Activated CD8-positive, alpha-beta T cell treated with anti-CD3 and anti-CD28 coated beads, Interleukin-2, amount 10 ng/mL, durations not matched to agents 7 days and 5 days (primary cell): Measurements from ENCODE around the gene AP1B1. TPM values are rescaled to one million over a fixed set of nuclear protein-coding genes. Genes with fewer than 3 reads are reported as not detected.
"Not testable (repeated sequence)": the region's sequence is repeated elsewhere in the genome, so short reads cannot be mapped to it uniquely, and the experiment has no call there.

ENCODE experiments used
- ATAC-seq: fragments of 150-1000 bp; cut with Tn5 transposase; one replicate; pipeline ENCODE4 v1.10.0; 2021; ENCODE audit warnings: moderate library complexity
- CTCF ChIA-PET: fragments of 350-600 bp; sonication (Branson Sonifier 250); formaldehyde crosslinking; loops from one replicate; lab custom pipeline; 2021; ENCODE audit warnings: antibody characterized with exemption; lab: Charles Lee
- POLR2A ChIA-PET: fragments of 350-600 bp; sonication (Branson Sonifier 250); formaldehyde crosslinking; loops from one replicate; lab custom pipeline; 2021; ENCODE audit warnings: antibody characterized with exemption; lab: Charles Lee
- DNase-seq: peaks from one replicate; pipeline ENCODE4 v3.0.0-alpha.2; 2020
- H3K27ac Mint-ChIP-seq: one replicate; pipeline ENCODE4 v1.8.0; 2021; ENCODE audit warnings: mild to moderate bottlenecking, mixed read lengths
- H3K27me3 Mint-ChIP-seq: one replicate; pipeline ENCODE4 v1.8.0; 2021; ENCODE audit warnings: low read depth, mixed read lengths
- H3K36me3 Mint-ChIP-seq: one replicate; pipeline ENCODE4 v1.8.0; 2021; ENCODE audit warnings: low read depth, mixed read lengths
- H3K4me1 Mint-ChIP-seq: one replicate; pipeline ENCODE4 v1.8.0; 2021; ENCODE audit warnings: low read depth, mixed read lengths
- H3K4me3 Mint-ChIP-seq: one replicate; pipeline ENCODE4 v1.8.0; 2021; ENCODE audit warnings: mild to moderate bottlenecking, mixed read lengths
- H3K9me3 Mint-ChIP-seq: one replicate; pipeline ENCODE4 v1.8.0; 2022; ENCODE audit warnings: mixed read lengths; ENCODE audit not compliant: insufficient read depth
- total RNA-seq, 2 experiments: library from RNA; stranded (reverse); gene quantifications; one replicate each; pipeline ENCODE4 v1.2.3, GENCODE V29; 2021

The AP1B1 gene
- total RNA-seq, 2 experiments from 2014 or later, result 77.7 to 84.7 TPM

- Mint-ChIP-seq H3K9me3 (no peaks in the 10 kb centered on the region), H3K4me3 (no peak overlapping the region), H3K27me3 (no peaks in the 10 kb centered on the region), H3K27ac (no peak overlapping the region), H3K4me1 (peaks cover 13% of the 10 kb centered on the region), H3K36me3 (peaks cover 37% of the 10 kb centered on the region)
- CTCF ChIA-PET, result no interaction called here
- POLR2A ChIA-PET, result interaction anchor here (0.6 kb wide), 1 partner anchor 299 kb away, joined by 3 read pairs; no protein-coding TSS in a partner anchor
- DNase-seq (no peak), ATAC-seq (no peak)
These were observed 17.8 kb downstream of the AP1B1 start for GRCh38 chr22:29370537-29370936.

DNA sequence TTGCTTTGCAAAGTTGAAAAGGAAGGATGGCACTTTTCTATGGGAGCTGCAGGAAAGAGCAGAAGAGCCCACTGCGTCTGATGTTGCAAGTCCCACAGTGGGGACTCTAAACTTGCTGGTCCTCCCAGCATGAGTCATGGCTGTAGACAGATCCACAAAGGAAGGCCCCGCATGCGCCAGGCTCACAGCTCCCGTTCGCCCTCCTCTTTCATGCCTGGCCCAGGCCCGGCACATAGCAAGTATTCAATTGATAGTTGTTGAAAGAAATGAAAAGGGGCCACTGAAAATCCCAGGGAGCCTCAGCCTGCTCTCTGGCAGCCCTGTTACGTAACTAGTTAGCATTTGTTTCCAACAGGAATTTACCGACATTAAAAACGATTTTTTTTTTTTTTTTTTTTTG is 18.9 kb downstream of the AP1B1 start:
- ChIA-PET CTCF (no interaction called here), POLR2A (no interaction called here)
- Mint-ChIP-seq H3K4me3 (no peak overlapping the region), H3K36me3 (peaks cover 31% of the 10 kb centered on the region), H3K27ac (no peak overlapping the region), H3K4me1 (peaks cover 8% of the 10 kb centered on the region), H3K9me3 (no peaks in the 10 kb centered on the region), H3K27me3 (no peaks in the 10 kb centered on the region)
- DNase-seq (no peak), ATAC-seq (no peak)

- no peak overlapping the region for H3K27ac Mint-ChIP-seq
- ChIA-PET CTCF (no interaction called here), POLR2A (no interaction called here)
- H3K4me1 Mint-ChIP-seq, result peaks cover 5% of the 10 kb centered on the region
- DNase-seq (no peak), ATAC-seq (no peak)
- H3K4me3 Mint-ChIP-seq, result no peak overlapping the region
- peaks cover 32% of the 10 kb centered on the region for H3K36me3 Mint-ChIP-seq
- no peaks in the 10 kb centered on the region for H3K27me3 Mint-ChIP-seq
- H3K9me3 Mint-ChIP-seq, result no peaks in the 10 kb centered on the region
These were observed 28.9 kb downstream of the AP1B1 start for GRCh38 chr22:29359469-29359868.

DNA sequence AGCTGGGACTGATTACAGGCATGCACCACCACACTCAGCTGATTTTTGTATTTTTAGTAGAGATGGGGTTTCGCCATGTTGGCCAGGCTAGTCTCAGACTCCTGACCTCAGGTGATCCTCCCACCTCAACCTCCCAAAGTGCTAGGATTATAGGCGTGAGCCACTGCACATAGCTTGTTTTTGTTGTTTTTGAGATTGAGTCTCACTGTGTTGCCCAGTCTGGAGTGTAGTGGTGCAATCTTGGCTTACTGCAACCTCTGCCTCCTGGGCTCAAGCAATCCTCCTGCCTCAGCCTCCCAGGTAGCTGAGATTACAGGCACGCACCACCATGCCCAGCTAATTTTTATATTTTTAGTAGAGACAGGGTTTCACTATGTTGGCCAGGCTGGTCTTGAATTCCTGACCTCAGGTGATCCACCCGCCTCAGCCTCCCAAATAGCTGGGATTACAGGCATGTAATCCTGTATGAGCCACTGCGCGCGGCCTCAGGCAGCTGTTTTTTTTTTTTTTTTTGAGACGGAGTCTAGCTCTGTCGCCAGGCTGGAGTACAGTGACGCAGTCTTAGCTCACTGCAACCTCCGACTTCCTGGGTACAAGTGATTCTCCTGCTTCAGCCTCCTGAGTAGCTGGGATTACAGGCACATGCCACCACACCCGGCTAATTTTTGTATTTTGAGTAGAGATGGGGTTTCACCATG is 31.0 kb downstream of the AP1B1 start:
- ATAC-seq, DNase-seq, POLR2A ChIA-PET, H3K4me1 Mint-ChIP-seq, H3K9me3 Mint-ChIP-seq, H3K4me3 Mint-ChIP-seq, H3K27me3 Mint-ChIP-seq, H3K27ac Mint-ChIP-seq: not testable (repeated sequence)
- H3K36me3 Mint-ChIP-seq, result peaks cover 37% of the 10 kb centered on the region
- CTCF ChIA-PET, result interaction anchor here (1.0 kb wide), 1 partner anchor 78 kb away, joined by 4 read pairs; no protein-coding TSS in a partner anchor

- DNase-seq (no peak), ATAC-seq (no peak)
- Mint-ChIP-seq H3K36me3 (peaks cover 44% of the 10 kb centered on the region), H3K27ac (no peak overlapping the region), H3K4me1 (no peaks in the 10 kb centered on the region), H3K9me3 (no peaks in the 10 kb centered on the region), H3K4me3 (no peak overlapping the region), H3K27me3 (no peaks in the 10 kb centered on the region)
- ChIA-PET CTCF (no interaction called here), POLR2A (no interaction called here)
These were observed 34.5 kb downstream of the AP1B1 start for GRCh38 chr22:29353860-29354259.

DNA sequence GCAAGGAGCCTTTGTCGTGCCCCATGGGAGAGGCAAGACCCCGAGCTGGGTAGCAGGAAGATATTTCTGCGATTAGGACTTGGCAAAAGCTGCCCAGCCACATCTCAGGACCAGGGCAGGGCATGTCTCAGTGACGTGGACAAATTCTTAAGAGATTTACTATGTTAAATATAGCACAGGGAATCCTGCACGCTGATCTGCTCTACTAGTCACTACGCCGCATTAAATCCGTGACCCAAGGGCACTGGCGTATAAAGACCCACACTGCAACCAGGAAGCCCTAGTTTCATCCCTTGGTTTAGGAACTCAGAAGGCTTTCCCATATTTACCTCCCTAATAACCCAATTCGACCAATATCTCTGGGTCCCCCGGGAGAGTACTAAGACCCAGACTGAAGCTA is 35.1 kb downstream of the AP1B1 start:
- DNase-seq (no peak), ATAC-seq (no peak)
- no peak overlapping the region for H3K27ac Mint-ChIP-seq
- H3K9me3 Mint-ChIP-seq, result no peaks in the 10 kb centered on the region
- no peaks in the 10 kb centered on the region for H3K27me3 Mint-ChIP-seq
- POLR2A ChIA-PET, result no interaction called here
- H3K36me3 Mint-ChIP-seq, result peaks cover 46% of the 10 kb centered on the region
- no peak overlapping the region for H3K4me3 Mint-ChIP-seq
- no peaks in the 10 kb centered on the region for H3K4me1 Mint-ChIP-seq
- CTCF ChIA-PET, result no interaction called here

DNA sequence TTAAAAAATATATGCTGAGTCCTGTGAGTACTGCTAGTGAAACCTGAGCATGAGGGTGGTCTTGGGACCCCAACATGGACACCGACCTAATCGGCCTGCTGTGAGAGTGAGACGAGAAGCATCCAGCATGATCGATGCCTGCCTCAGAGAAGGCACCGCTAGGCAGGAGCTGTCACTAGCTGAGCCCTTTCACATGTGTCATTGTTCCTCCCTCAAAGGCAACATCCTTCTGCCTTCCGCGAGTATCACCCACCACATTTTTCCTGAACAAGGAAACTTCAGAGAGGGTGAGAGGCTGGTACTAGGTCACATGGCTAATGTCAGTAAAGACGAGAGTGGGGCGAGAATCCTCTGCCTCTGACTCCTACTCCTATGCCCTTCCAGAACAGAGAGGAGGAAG is 35.6 kb downstream of the AP1B1 start:
- Mint-ChIP-seq H3K27ac (no peak overlapping the region), H3K4me1 (no peaks in the 10 kb centered on the region), H3K4me3 (no peak overlapping the region), H3K36me3 (peaks cover 40% of the 10 kb centered on the region), H3K27me3 (no peaks in the 10 kb centered on the region), H3K9me3 (no peaks in the 10 kb centered on the region)
- DNase-seq, result no peak
- POLR2A ChIA-PET, result no interaction called here
- CTCF ChIA-PET, result no interaction called here
- no peak for ATAC-seq

GRCh38 chr22:29351891-29352290 is 36.5 kb downstream of the AP1B1 start:
- Mint-ChIP-seq H3K4me3 (no peak overlapping the region), H3K27me3 (no peaks in the 10 kb centered on the region), H3K9me3 (no peaks in the 10 kb centered on the region), H3K4me1 (no peaks in the 10 kb centered on the region), H3K36me3 (peaks cover 49% of the 10 kb centered on the region), H3K27ac (no peak overlapping the region)
- POLR2A ChIA-PET, result no interaction called here
- DNase-seq (no peak), ATAC-seq (no peak)
- CTCF ChIA-PET, result no interaction called here

- ATAC-seq (no peak), DNase-seq (no peak)
- H3K4me3 Mint-ChIP-seq, result no peak overlapping the region
- H3K27me3 Mint-ChIP-seq, result no peaks in the 10 kb centered on the region
- no peaks in the 10 kb centered on the region for H3K9me3 Mint-ChIP-seq
- ChIA-PET POLR2A (no interaction called here), CTCF (no interaction called here)
- no peak overlapping the region for H3K27ac Mint-ChIP-seq
- H3K4me1 Mint-ChIP-seq, result no peaks in the 10 kb centered on the region
- peaks cover 56% of the 10 kb centered on the region for H3K36me3 Mint-ChIP-seq
These were observed 37.3 kb downstream of the AP1B1 start for GRCh38 chr22:29351042-29351441.

- CTCF ChIA-PET, result no interaction called here
- H3K36me3 Mint-ChIP-seq, result peaks cover 59% of the 10 kb centered on the region
These were observed 39.4 kb downstream of the AP1B1 start for GRCh38 chr22:29348956-29349355.

GRCh38 chr22:29348041-29348440 is 40.3 kb downstream of the AP1B1 start:
- no peak overlapping the region for H3K4me3 Mint-ChIP-seq
- no peaks in the 10 kb centered on the region for H3K9me3 Mint-ChIP-seq
- ChIA-PET CTCF (no interaction called here), POLR2A (no interaction called here)
- DNase-seq (no peak), ATAC-seq (no peak)
- H3K36me3 Mint-ChIP-seq, result peaks cover 56% of the 10 kb centered on the region
- no peaks in the 10 kb centered on the region for H3K4me1 Mint-ChIP-seq
- no peak overlapping the region for H3K27ac Mint-ChIP-seq
- no peaks in the 10 kb centered on the region for H3K27me3 Mint-ChIP-seq

More at GRCh38 chr22:29348956-29349355, 39.4 kb downstream of the AP1B1 start:
- POLR2A ChIA-PET, result no interaction called here
- Mint-ChIP-seq H3K9me3 (no peaks in the 10 kb centered on the region), H3K4me1 (no peaks in the 10 kb centered on the region), H3K4me3 (no peak overlapping the region), H3K27me3 (no peaks in the 10 kb centered on the region), H3K27ac (no peak overlapping the region)
- no peak for DNase-seq
- ATAC-seq, result no peak

DNA sequence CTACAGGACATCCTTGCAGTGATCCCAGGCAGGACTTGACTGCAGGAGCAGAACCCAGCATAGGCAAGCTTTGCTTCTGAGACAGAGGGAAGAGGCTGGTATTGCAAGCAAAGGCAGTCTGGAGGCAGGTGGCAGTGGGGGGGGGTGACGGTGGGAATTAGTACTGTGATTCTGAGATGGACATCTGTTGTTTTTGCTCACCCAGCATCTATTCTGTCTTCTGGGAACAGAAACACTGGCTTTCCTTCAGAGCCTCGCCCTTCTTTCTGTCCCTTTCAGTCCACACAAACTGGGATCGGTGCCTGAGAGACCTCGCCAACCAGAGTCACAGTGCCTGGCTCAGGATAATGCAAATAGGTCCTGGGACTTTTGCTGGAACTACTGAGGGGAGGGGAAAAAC is 41.7 kb downstream of the AP1B1 start:
- DNase-seq, result no peak
- no peaks in the 10 kb centered on the region for H3K9me3 Mint-ChIP-seq
- CTCF ChIA-PET, result interaction anchor here (1.4 kb wide), 1 partner anchor 34 kb away, joined by 3 read pairs; no protein-coding TSS in a partner anchor
- H3K27ac Mint-ChIP-seq, result no peak overlapping the region
- ATAC-seq, result no peak
- no peaks in the 10 kb centered on the region for H3K4me1 Mint-ChIP-seq
- H3K36me3 Mint-ChIP-seq, result peaks cover 63% of the 10 kb centered on the region
- H3K4me3 Mint-ChIP-seq, result no peak overlapping the region
- POLR2A ChIA-PET, result no interaction called here
- no peaks in the 10 kb centered on the region for H3K27me3 Mint-ChIP-seq
